Stimulated activated CD8-positive, alpha-beta memory T cell treated with anti-CD3 and anti-CD28 coated beads, Interleukin-7, amount 100 ng/mL, for 48 hours (primary cell): ENCODE measurements around the gene CRYBG2.

Experiments used
- DNase-seq, 2 donors: peaks; one replicate each; pipeline ENCODE4 v3.0.0-alpha.2; 2020; ENCODE audit warnings: low read depth in 1 of 2; ENCODE audit errors: extremely low read depth in 1 of 2

The CRYBG2 gene

DNA sequence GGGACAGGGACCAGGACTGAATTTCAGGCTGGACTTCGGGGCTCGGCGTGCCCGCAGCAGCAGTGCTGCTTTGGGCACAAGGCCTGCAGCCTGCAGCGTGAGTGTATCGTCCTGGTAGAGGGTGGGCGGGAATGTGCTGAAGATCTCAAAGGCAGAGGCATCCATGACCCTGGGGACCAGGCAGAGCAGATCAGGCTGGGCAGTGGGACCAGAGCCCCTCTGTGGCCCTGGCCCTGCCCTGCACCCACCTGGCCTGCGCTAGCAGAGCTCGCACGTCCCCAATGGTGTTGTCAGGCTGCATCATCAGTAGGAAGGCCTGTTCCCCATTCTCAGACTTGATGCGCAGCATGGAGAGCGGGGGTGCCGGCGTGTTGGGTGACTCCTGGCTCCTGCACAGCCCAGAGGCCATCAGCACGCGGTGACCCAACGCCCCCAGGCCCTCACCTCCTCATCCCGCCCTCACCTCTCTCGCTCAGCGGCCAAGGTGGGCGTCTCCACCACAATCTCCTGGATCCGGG is 71.5 kb downstream of the CRYBG2 start:
- DNase-seq: no peak

DNA sequence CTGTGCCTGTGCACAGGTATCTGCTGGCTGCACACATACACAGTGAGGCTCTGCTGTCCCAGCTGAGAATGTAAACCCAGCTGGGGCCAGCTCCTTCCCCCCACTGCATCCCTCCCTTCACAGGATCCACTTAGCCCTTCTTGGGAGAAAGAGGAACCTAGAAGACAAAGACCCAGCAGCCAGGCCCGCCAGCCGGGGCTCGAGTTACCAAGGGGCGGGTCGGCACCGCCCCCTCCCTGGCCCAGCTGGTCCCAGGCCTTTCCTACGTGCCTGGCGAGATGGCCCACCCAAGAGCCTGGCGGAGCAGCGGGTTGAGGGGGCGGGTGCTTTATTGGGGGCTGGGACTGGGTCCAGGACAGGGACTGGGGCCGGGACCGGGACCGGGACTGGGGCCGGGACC is 72.0 kb downstream of the CRYBG2 start:
- DNase-seq: no peak

DNA sequence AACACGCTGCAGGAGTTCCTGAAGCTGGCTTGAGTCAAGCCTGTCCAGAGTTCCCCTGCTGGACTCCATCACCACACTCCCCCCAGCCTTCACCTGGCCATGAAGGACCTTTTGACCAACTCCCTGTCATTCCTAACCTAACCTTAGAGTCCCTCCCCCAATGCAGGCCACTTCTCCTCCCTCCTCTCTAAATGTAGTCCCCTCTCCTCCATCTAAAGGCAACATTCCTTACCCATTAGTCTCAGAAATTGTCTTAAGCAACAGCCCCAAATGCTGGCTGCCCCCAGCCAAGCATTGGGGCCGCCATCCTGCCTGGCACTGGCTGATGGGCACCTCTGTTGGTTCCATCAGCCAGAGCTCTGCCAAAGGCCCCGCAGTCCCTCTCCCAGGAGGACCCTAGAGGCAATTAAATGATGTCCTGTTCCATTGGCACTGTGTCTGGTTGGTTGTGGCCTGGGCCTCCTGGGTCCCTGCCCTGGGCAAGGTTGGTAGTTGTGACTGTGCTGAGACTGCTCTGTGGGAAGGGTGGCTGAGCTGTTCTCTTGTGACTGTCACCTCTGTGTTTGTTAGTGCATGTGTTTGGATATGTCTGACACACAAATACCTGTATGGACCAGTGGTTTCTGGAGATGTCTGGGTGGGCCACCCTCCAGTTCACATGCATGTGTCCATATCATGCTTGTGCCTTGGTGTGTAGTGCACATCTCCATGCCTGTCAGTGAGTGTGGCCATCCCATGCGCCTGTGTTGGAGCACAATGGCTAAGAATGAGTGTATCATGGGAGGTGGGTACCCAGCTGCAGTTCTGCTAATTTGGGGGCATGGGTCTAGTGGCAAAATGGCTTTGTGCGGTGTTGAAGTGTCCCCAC is 72.6 kb downstream of the CRYBG2 start:
- no peak for DNase-seq

DNA sequence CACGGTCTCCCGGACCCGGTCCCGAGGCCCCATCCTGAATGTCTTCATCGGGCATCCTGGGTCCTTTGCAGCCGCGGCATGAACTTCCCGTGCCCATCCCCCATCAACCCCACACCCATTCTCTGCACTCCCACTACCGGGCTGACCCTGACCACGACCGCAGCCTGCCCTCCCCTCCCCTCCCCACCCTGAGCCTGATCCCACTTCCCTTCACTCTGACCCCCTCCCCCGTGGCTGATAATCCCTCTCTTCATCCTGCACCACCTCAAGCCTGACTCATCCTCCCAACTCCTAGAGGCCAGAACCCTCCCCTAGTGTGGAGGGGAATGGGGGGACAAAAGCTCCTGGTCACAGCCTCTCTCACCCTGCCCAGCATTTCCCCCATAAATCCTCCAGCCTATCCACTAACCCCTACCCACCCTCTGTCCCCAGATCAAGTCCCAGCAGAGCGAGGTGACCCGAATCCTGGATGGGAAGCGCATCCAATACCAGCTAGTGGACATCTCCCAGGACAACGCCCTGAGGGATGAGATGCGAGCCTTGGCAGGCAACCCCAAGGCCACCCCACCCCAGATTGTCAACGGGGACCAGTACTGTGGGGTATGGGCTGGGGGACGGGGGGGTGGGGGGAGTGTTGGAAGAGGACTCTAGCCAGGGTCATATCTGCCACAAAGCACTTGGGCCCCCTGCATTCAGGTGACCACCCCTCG is 73.4 kb downstream of the CRYBG2 start:
- no peak for DNase-seq

DNA sequence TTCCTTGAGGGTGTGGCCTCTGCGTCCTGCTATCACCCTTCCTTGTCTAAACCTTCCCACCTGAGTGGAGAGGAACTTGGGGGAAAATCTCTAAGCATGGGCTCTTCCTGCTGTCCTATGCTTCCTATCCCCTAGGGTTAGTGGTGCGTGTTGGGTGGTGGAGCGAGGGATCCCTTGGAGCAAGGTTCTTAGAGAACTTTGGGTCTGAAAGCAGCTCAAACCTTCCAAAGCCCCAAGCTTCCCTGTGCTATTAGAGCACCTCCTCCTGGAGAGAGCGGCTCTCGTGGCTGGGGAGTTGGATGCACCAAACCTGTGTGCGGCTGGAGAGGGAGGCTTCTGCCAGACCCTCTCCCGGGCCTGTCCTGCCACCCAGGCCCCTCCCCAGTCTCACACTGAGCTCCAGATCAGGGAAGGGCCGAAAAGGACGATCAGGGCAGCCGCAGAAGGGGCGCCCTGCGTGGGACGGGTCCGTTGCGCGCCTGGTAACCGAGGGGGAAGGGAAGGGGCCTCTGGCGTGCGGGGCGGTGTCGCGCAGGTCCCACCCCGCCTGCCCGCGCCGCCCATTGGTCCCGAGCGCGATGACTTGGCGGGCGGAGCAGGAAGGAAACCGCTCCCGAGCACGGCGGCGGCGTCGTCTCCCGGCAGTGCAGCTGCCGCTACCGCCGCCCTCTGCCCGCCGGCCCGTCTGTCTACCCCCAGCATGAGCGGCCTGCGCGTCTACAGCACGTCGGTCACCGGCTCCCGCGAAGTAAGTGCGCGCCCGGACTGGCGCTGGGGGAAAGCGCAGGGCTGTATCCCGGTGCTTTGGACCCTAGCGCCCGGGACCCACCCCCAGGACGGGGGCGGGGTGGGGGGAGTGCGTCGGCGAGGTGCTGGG is 74.2 kb downstream of the CRYBG2 start, which contains the start of gene SH3BGRL3:
TSS of gene SH3BGRL3 (plus strand) at position 631 of the 877 bp plus-strand sequence. CDS start at position 701, 70 bp downstream.
- peak; percentile 83 for DNase-seq

DNA sequence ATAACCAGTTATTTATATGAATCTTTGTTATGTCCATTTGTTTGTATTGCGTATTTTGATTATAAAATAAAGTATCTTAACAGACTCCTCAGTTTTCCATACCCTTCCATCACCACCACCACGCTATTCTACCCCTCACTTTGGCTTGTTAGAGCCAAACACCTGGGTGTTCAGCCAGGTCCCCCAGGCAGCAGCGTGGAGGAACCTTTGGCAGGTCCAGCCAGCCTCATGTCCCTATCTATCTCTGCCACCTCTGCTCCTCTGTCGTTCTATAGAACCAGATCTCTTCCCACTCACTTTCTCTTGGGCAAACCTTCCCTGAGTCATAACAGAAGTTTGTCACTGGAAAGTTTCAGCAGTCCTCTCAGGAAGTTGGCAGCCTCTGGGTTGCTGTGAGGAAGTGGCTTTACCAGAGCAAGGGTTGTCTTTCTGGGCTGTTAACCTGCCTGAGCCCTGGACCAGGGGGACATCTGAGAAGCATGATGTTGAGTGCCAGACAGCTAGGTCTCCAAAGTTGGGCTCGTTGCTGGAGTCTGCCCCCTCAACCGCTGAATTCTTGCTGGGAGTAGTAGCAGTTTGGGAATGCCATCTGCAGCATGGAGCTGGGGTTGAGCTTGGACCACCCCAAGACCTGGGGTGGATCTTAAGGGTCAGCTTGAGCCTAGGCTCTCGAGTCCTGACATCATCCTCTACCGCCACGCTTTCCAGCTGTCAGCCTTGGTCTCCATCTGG is 75.0 kb downstream of the CRYBG2 start:
- no peak for DNase-seq

DNA sequence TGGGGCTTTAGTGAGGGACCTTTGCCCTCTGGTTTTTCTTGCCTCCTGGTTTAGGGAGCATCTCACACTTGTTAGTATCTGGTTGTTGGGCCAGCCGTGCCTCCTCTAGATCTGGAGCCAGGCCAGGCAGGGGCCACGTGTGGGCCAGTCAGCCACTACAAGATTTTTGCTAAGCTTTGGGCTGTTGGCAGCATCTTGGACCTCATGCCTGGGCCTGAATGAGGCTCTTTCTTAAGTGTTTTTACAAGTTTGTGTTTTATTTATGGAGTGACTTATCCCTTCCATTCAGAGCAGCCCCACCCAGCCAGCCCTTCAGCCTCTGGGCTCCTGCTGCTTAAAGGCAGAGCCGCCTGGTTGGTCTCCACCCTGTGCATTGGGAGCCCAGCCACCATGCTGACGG is 75.6 kb downstream of the CRYBG2 start:
- no peak for DNase-seq

DNA sequence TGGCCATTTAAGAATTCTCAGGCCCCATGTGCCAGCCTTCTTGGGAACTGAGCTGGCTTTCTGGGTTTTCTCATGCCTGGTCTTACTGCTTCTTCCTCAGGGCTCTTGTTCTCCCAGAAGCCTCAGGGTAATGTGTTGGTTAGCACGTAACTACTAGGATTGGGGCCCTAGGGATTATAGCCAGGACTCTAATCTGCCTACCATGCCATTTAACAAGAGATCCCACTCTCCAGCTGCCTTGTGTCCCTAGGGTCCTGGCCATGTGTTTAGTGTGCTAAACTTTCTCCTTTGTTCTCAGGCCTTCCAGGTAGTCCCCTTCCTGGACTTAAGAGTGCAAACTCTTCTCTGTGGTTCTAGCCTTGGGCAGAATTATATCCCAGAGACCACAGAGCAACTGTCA is 76.2 kb downstream of the CRYBG2 start:
- DNase-seq: no peak

DNA sequence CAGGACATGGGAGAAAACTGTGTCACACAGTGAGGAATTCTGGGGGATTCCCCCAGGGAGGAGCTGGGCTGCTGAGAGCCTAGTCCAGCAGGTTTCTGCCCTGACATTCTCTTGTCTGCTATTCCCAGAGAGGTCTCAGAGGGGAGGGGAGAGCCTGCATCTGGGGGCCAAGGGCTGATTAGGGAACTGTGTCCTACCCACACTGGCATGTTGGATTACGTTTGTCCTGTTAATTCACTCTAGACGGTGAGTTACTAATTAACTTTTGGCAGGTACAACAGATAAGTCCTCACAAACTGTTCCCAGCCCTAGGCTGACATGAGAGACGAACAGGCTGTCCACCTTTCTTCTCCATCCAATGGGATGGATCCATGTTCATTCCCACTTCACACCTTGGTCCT is 76.7 kb downstream of the CRYBG2 start:
- no peak for DNase-seq

DNA sequence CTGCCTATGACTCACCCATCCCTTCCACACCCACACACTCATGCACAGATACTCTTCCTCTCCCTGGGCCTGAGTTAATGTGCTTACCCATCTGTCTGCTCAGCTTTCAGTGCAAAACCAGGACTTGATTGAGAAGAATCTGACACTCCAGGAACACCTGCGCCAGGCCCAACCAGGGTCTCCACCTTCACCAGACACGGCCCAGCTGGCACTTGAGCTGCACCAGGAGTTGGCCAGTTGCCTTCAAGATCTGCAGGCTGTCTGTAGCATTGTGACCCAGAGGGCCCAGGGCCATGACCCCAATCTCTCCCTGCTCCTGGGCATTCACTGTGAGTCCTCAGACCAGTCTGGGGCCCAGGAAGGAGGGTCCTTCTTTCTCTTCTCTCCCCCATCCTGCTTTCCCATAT is 77.5 kb downstream of the CRYBG2 start:
- DNase-seq: no peak

DNA sequence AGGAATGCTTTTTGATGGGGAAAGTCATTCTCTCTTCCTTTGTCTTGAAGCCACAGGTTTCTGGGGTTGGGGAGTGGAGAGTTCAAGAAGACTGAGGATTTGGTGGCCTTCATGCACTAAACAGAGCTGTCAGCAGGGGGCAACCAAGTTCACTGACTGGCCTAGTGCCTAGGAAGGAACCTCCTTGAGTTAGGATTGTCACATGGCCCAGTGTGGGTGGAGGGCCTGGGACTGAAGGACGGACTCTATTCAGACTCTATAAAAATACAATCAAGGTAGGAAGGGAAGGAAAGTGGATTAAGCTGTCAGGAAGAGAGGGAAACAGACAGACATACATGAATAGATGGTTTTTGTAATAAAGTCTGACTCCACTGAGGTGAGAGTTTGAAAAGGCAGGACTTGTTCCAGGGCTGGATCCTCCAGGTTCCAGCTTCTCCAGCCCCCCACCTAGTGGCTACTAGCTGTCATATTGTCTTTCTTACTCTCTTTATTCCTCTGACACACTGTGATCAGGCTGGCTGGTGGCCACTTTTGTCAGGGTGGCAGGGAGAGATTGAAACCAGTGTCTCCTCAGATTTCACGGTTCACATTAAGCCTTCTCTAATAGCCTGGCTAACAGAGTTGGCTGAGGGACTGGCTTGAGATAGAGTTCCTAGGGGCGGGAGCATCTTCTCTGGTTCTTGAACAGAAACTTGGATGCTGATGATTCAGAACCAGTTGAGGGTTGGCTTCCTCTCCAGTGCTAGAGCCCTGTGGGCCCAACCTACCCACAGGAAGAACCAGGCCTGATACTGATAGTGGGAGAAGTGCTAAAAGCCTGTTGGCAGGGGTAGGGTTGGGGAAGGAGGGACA is 78.1 kb downstream of the CRYBG2 start:
- peak in 1 of 2 donors; percentile 77 for DNase-seq

DNA sequence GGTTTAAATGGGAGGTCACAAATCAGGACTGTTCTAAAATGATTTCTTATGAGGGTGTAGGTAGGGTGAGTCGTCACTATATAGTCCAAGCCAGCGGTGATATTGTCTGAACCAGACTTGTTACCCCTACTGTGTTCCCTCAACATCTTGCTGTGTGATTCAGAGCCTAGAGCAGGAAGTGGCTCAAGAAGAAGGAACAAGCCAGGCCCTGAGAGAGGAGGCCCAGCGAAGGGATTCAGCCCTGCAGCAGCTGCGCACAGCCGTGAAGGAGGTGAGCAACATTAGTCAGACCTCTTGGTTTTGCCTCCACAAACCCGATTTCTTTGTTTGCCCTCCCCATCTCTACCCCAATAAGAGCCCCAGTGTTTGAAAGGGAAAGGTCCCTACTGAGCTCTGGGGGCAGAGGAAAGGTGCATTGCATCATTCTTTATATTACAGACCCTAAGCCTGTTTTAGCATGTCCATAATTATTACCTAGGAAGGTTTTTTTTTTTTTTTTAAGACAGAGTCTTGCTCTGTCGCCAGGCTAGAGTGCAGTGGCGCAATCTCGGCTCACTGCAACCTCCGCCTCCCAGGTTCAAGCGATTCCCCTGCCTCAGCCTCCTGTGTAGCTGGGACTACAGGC is 79.0 kb downstream of the CRYBG2 start:
- DNase-seq: no peak
